HL-60 (cell line): ENCODE data around the gene RNF151.

Experiments used
- CTCF ChIP-seq: IDR thresholded peaks from one replicate; pipeline ENCODE4 v1.5.1; 2011; ENCODE audit warnings: low read length, control low read depth, inconsistent platforms; ENCODE audit not compliant: insufficient read depth
- GABPA ChIP-seq: IDR thresholded peaks from 2 replicates; pipeline ENCODE4 v1.6.1; 2012; ENCODE audit warnings: low read depth
- POLR2AphosphoS5 ChIP-seq: IDR thresholded peaks from 2 replicates; pipeline ENCODE4 v1.6.1; 2012; ENCODE audit warnings: low read depth
- REST ChIP-seq: IDR thresholded peaks from 2 replicates; pipeline ENCODE4 v1.6.1; 2012; ENCODE audit warnings: low read depth; ENCODE audit not compliant: insufficient replicate concordance

GRCh38 chr16:1944612-1945199 lies 21.9 kb upstream of the RNF151 start:
- TF ChIP-seq CTCF (no peak), POLR2AphosphoS5 (no peak), REST (no peak), GABPA (no peak)
